Measurements from ENCODE around the gene TTLL1. TPM values are rescaled to one million over a fixed set of nuclear protein-coding genes. Genes with fewer than 3 reads are reported as not detected.
A peak's percentile ranks its signal among the peaks of the same experiment; 100 is the strongest.

The TTLL1 gene
- total and polyA plus RNA-seq, 2 donors (not counting 1 experiment from before 2014, with no cell fraction given), result 15.7 to 15.8 TPM

GRCh38 chr22:43007519-43008102 is 81.6 kb downstream of the TTLL1 start:
- Histone ChIP-seq H3K4me2 (ENCODE audit: extremely low read depth, insufficient read depth, low read length) (no peak overlapping the region), H3K36me3 (ENCODE audit: control insufficient read depth, insufficient read depth, low read length) (no peaks in the 10 kb centered on the region), H3K9me3 (ENCODE audit: control insufficient read depth, insufficient read depth, low read depth, low read length) (no peaks in the 10 kb centered on the region), H3K4me1 (ENCODE audit: control insufficient read depth, extremely low read depth, insufficient read depth, low read length) (peaks cover 12% of the 10 kb centered on the region), H4K20me1 (ENCODE audit: control insufficient read depth, extremely low read depth, insufficient read depth, low read length) (no peaks in the 10 kb centered on the region), H3K4me3 (replicated peaks in 1 of 4; ENCODE audit: control extremely low read depth in 1 of 4, insufficient read depth in 1 of 4, low read depth in 3 of 4, low read length in 4 of 4) (no peak overlapping the region), H3K9ac (ENCODE audit: insufficient read depth, low read length) (no peak overlapping the region), H2AFZ (ENCODE audit: low read length) (no peak overlapping the region), H3K27ac (ENCODE audit: insufficient read depth, low read length) (no peak overlapping the region), H3K79me2 (ENCODE audit: control insufficient read depth, insufficient read depth, low read length) (peaks cover 85% of the 10 kb centered on the region), H3K27me3 (ENCODE audit: control insufficient read depth, insufficient read depth, low read length) (no peaks in the 10 kb centered on the region)
- TF ChIP-seq EZH2 (IDR thresholded peaks at IDR 0.05; ENCODE audit: low read length, missing control alignments), result no peak
- TF ChIP-seq CTCF (conservative IDR thresholded peaks at IDR 0.05 in 1 of 2, IDR thresholded peaks at IDR 0.05 in 1 of 2; ENCODE audit: low read depth in 1 of 2, low read length in 2 of 2), result no peak
- DNase-seq (ENCODE audit: low read depth in 2 of 2), result peak in 1 of 2 donors; percentile 86

GRCh38 chr22:43006753-43007152 is 82.4 kb downstream of the TTLL1 start:
- no peak overlapping the region for H3K9ac ChIP-seq (ENCODE audit: insufficient read depth, low read length)
- H3K27ac ChIP-seq (ENCODE audit: insufficient read depth, low read length), result no peak overlapping the region
- peaks cover 19% of the 10 kb centered on the region for H3K4me1 ChIP-seq (ENCODE audit: control insufficient read depth, extremely low read depth, insufficient read depth, low read length)
- H2AFZ ChIP-seq (ENCODE audit: low read length), result no peak overlapping the region
- H3K36me3 ChIP-seq (ENCODE audit: control insufficient read depth, insufficient read depth, low read length), result no peaks in the 10 kb centered on the region
- no peaks in the 10 kb centered on the region for H3K27me3 ChIP-seq (ENCODE audit: control insufficient read depth, insufficient read depth, low read length)
- no peak overlapping the region for H3K4me3 ChIP-seq (replicated peaks in 1 of 4; ENCODE audit: control extremely low read depth in 1 of 4, insufficient read depth in 1 of 4, low read depth in 3 of 4, low read length in 4 of 4)
- no peak overlapping the region for H3K4me2 ChIP-seq (ENCODE audit: extremely low read depth, insufficient read depth, low read length)
- DNase-seq (ENCODE audit: low read depth in 2 of 2), result peak in 1 of 2 donors; percentile 79
- H3K9me3 ChIP-seq (ENCODE audit: control insufficient read depth, insufficient read depth, low read depth, low read length), result no peaks in the 10 kb centered on the region
- peaks cover 80% of the 10 kb centered on the region for H3K79me2 ChIP-seq (ENCODE audit: control insufficient read depth, insufficient read depth, low read length)
- TF ChIP-seq CTCF (conservative IDR thresholded peaks at IDR 0.05 in 1 of 2, IDR thresholded peaks at IDR 0.05 in 1 of 2; ENCODE audit: low read depth in 1 of 2, low read length in 2 of 2) (no peak), EZH2 (IDR thresholded peaks at IDR 0.05; ENCODE audit: low read length, missing control alignments) (no peak)
- no peaks in the 10 kb centered on the region for H4K20me1 ChIP-seq (ENCODE audit: control insufficient read depth, extremely low read depth, insufficient read depth, low read length)

- Histone ChIP-seq H3K4me1 (ENCODE audit: control insufficient read depth, extremely low read depth, insufficient read depth, low read length) (peaks cover 26% of the 10 kb centered on the region), H4K20me1 (ENCODE audit: control insufficient read depth, extremely low read depth, insufficient read depth, low read length) (no peaks in the 10 kb centered on the region), H3K9me3 (ENCODE audit: control insufficient read depth, insufficient read depth, low read depth, low read length) (no peaks in the 10 kb centered on the region), H3K27me3 (ENCODE audit: control insufficient read depth, insufficient read depth, low read length) (no peaks in the 10 kb centered on the region), H2AFZ (ENCODE audit: low read length) (no peak overlapping the region), H3K27ac (ENCODE audit: insufficient read depth, low read length) (no peak overlapping the region), H3K9ac (ENCODE audit: insufficient read depth, low read length) (no peak overlapping the region), H3K4me2 (ENCODE audit: extremely low read depth, insufficient read depth, low read length) (no peak overlapping the region), H3K4me3 (replicated peaks in 1 of 4; ENCODE audit: control extremely low read depth in 1 of 4, insufficient read depth in 1 of 4, low read depth in 3 of 4, low read length in 4 of 4) (no peak overlapping the region), H3K36me3 (ENCODE audit: control insufficient read depth, insufficient read depth, low read length) (no peaks in the 10 kb centered on the region), H3K79me2 (ENCODE audit: control insufficient read depth, insufficient read depth, low read length) (peaks cover 80% of the 10 kb centered on the region)
- DNase-seq (ENCODE audit: low read depth in 2 of 2), result no peak
- TF ChIP-seq EZH2 (IDR thresholded peaks at IDR 0.05; ENCODE audit: low read length, missing control alignments) (no peak), CTCF (conservative IDR thresholded peaks at IDR 0.05 in 1 of 2, IDR thresholded peaks at IDR 0.05 in 1 of 2; ENCODE audit: low read depth in 1 of 2, low read length in 2 of 2) (no peak)
Observed at GRCh38 chr22:43006016-43006505, 83.1 kb downstream of the TTLL1 start.

All from fibroblast of lung (primary cell).